ENCODE data around the gene TRAPPC12. TPM values are rescaled to one million over a fixed set of nuclear protein-coding genes. Genes with fewer than 3 reads are reported as not detected.

TRAPPC12 gene
- total RNA-seq: 80.8 and 105 TPM in 2 replicates

GRCh38 chr2:3379647-3380534 is at the start of gene TRAPPC12:
Gene TRAPPC12 (plus strand): TSS chr2:3379694. CDS start chr2:3387624, 7,930 bp downstream.

GRCh38 chr2:3377612-3378432 is 1.7 kb upstream of the TRAPPC12 start, which contains the start of gene EIPR1:
Gene EIPR1 (minus strand): TSS chr2:3377818. CDS start chr2:3377689, 129 bp downstream.

GRCh38 chr2:3519255-3520205 is 140.0 kb downstream of the TRAPPC12 start, which contains the start of gene ADI1:
Gene ADI1 (minus strand): TSS chr2:3519531. CDS start chr2:3519487, 44 bp downstream.

Other genes starting within 250 kb of the TRAPPC12 start
- 27.4 and 45.3 TPM in 2 replicates for gene EIPR1, start 1.9 kb upstream of the TRAPPC12 start, total RNA-seq
- 22.8 and 33.7 TPM in 2 replicates for gene ADI1, start 139.8 kb downstream of the TRAPPC12 start, total RNA-seq
- 13.8 and 26.1 TPM in 2 replicates for gene RNASEH1, start 178.6 kb downstream of the TRAPPC12 start, total RNA-seq
- 1,622 and 2,065 TPM in 2 replicates for gene RPS7, start 195.6 kb downstream of the TRAPPC12 start, total RNA-seq
- gene COLEC11, start 215.4 kb downstream of the TRAPPC12 start, total RNA-seq: 0.76 and 1.5 TPM in 2 replicates

Measured in mesangial cell (primary cell).